HEK293T (cell line): ENCODE results near the gene SPACA9.

ENCODE experiments used
- HDGF ChIP-seq: fragments of 450-650 bp; IDR thresholded peaks from 2 replicates; pipeline ENCODE4 v1.6.1; 2017; ENCODE audit warnings: antibody characterized with exemption, borderline replicate concordance
- SP1 ChIP-seq: fragments of 450-650 bp; IDR thresholded peaks from 2 replicates; pipeline ENCODE4 v1.6.1; 2017

- TF ChIP-seq SP1, result no peak
- no peak for TF ChIP-seq HDGF
Measured at GRCh38 chr9:132853482-132853881, 25.2 kb upstream of the SPACA9 start.
